ENCODE results near the gene TMEM247.
A peak's percentile ranks its signal among the peaks of the same experiment; 100 is the strongest.
"Not testable (repeated sequence)": the region's sequence is repeated elsewhere in the genome, so short reads cannot be mapped to it uniquely, and the experiment has no call there.

Gene TMEM247

DNA sequence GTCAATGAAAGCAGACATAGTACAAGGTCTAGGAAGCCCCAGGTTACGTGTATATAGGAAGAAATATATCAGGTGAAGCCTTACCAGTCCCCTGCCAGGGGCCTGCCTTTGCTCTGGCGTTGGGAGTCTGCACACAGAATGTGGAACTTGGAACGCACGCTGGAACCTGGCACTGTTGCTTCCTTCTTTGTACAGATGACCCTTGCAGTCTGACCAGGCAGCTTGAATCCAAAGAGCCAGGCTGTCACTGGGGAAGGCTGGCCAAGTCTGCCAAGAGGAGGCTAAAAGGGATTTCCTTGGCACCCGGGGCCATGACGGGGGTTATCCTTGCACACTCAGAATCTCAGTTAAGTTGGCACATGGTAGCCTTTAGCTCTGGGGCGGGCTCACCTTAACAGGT, 39.5 kb downstream of the TMEM247 start:
- no peak for DNase-seq

DNA sequence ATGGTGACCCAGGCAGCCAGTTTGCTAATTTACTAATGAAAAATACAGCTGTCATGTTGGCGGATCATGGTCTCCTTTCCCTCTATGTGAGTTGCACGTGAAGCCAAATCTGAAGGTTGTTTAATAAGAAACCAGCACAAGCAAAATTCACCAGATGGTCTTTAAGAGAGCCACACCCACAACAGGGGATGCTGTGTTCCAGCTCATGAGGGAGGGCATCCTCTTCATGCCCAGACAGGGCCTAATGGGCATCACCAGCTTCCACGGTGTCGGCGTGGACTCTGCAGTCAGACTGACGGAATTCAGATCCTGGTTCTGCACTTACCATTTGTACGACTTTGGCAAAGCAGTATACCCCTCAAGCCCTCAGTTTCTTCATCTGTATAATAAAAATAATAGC, 39.9 kb downstream of the TMEM247 start:
- DNase-seq, result no peak

DNA sequence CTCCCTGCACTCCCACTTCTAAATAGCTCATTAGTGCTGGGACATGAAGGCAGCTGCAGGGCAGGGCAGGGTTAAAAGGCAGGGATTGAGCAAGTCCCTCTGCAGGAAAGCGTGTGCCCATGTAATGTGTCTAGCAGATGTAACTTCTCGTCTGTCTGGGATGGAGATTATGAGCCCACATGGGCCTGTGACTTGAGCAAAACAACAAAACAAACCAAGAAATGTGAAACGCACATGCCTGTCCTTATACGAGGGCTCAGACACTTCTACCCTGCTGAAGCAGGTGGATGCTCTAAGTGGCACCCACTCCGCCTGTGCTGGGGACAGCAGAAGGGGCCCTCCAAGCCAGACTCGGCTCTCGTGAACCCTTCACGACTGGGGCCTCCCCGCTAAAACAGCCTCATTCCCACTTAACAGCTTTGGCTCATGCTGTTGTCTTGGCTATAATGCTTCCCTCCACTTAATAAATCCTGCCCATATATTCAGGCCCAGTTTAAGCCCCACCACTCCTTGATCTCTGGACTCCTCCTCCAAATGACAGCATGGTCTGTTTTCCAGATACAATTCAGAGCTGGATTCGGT, 40.9 kb downstream of the TMEM247 start:
- no peak for DNase-seq

DNA sequence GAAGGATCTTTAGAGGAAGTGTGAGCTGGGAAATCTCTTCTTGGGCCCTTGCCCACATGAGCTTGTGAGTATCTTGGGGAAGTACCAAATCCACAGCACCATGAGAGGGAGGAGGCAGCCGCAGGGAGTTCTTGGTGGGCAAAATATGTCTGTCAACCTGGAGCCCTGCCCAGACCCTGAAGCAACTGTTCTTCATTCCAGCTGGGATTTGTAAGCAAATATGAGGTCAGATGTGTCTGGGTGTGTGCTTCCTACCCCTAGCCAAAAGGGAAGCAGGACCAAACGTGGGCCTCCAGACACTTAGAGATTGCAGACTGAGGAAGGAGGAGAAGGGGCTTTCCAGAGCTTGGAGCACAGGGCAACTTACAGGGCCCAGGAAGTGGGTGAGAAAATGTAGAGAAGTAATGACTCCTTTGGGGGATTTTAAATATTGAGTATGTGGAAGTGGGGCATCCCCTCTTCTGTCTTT, 41.9 kb downstream of the TMEM247 start:
- DNase-seq, result peak; percentile 15 to 17

DNA sequence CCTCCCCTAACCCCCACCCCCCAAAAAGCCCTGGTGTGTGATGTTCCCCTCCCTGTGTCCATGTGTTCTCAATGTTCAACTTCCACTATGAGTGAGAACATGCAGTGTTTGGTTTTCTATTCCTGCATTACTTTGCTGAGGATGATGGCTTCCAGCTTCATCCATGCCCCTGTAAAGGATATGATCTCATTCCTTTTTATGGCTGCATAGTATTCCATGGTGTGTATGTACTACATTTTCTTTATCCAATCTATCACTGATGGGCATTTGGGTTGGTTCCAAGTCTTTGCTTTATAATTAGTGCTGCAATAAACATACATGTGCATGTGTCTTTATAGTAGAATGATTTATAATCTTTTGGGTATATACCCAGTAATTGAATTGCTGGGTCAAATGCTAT, 43.0 kb downstream of the TMEM247 start:
- not testable (repeated sequence) for DNase-seq

DNA sequence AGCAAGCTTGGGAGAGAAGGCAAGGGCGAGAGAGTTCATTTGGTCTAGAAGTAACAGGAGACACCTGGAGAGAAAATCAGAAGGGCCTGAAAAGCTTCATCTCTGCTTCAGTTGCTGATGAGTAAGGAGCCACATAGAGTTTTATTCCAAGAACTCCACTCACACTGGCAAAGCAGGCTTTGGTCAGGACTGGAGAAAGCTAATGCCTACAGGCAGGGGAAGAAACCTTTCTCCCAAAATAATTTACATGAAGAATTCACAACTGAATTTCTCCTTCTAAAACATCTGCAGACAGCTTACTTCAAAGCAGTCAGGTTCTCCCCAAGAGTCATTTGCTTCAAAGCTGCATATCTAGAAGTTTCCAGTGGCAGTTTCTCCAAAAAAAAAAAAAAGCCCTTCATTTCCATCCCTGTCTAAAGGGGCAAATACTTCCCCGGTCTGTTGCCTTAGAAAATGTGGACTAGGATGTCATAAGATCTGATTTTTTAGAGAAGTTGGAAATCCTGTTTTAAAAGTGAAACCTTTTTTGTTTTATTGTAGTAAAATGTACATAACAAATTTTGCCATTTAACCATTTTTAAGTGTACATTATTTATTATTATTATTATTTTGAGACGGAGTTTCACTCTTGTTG, 46.3 kb downstream of the TMEM247 start:
- no peak for DNase-seq

DNA sequence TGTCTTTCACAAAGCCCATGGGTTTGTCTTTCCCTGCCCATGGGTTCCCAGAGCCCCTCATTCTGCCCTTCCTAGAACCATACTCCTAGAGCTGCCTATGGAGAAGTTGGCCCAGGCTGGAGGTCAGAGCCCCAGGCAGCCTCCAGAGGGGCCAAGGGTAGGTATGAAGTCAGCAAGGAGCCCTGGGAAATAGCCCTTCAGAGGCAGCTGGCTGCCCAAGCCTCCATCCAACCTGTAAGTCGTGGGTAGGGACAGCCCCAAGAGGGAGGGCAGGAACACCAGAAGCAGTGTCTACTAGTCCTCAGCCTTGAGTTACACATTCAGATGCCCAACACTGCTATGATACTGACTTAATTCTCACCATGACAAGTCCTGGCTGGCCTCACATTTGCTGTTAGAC, 49.5 kb downstream of the TMEM247 start:
- DNase-seq, result no peak

DNA sequence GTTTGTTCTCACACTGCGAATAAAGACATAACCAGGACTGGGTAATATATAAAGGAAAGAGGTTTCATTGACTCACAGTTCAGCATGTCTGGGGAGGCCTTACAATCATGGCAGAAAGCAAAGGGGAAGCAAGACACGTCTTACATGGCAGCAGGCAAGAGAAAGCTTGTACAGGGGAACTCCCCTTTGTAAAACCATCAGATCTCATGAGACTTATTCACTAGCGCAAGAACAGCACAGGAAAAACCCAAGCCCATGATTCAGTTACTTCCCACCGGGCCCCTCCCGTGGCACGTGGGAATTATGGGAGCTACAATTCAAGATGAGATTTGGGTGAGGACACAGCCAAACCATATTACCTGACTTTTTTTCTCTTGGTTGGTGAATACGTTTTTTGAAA, 51.3 kb downstream of the TMEM247 start:
- no peak for DNase-seq

DNA sequence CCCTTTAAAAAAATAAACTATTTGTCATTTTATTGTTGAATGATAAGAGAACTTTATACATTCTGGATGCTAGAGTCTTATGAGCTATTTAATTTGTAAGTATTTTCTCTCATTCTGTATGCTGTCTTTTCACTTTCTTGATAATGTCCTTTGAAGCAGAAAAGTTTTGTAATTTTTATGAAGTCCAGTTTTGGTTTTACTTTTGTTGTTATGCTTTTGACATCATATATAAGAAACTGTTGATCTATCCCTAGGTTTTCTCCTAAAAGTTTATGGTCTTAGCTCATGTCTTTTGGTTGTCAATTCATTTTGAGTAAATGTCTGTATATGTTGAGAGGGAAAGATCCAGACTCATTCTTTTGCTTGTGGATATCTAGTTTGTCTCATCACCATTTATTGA, 52.5 kb downstream of the TMEM247 start:
- no peak for DNase-seq

Measured in Kasumi-1 (cell line).